Keratinocyte (primary cell): ENCODE data around the gene KIFBP. TPM values are rescaled to one million over a fixed set of nuclear protein-coding genes. Genes with fewer than 3 reads are reported as not detected.
"Not testable (repeated sequence)": the region's sequence is repeated elsewhere in the genome, so short reads cannot be mapped to it uniquely, and the experiment has no call there.

Experiments
- DNase-seq: peaks from one replicate; pipeline ENCODE4 v3.0.0-alpha.2; 2011; ENCODE audit warnings: low read depth, missing footprints, low spot score
- FAIRE-seq: peaks from 2 replicates; lab custom pipeline; 2011; peaks lifted over from hg19 to GRCh38; lab: Jason Lieb, UNC
- H2AFZ ChIP-seq: 2 replicates; pipeline ENCODE4 v1.6.0; 2012; ENCODE audit warnings: low read length, control low read depth, inconsistent platforms; ENCODE audit not compliant: control insufficient read depth
- H3K27ac ChIP-seq: 2 replicates; pipeline ENCODE4 v1.5.1; 2011; ENCODE audit warnings: low read length; ENCODE audit not compliant: control insufficient read depth, insufficient read depth
- H3K27me3 ChIP-seq: 3 replicates; pipeline ENCODE4 v1.6.0; 2011; ENCODE audit warnings: low read length; ENCODE audit not compliant: control insufficient read depth, insufficient read depth; ENCODE audit errors: extremely low read depth
- H3K36me3 ChIP-seq, 2 experiments: 2 replicates in 1 of 2; 3 replicates in 1 of 2; pipeline ENCODE4 v1.5.1; 2011; ENCODE audit warnings: low read length in 2 of 2, mild to moderate bottlenecking in 1 of 2; ENCODE audit not compliant: control insufficient read depth in 2 of 2, insufficient read depth in 2 of 2; ENCODE audit errors: extremely low read depth in 1 of 2
- H3K4me1 ChIP-seq: 3 replicates; pipeline ENCODE4 v1.5.1; 2011; ENCODE audit warnings: low read length; ENCODE audit not compliant: control insufficient read depth, insufficient read depth; ENCODE audit errors: extremely low read depth
- H3K4me2 ChIP-seq: 3 replicates; pipeline ENCODE4 v1.6.0; 2011; ENCODE audit warnings: low read depth, low read length; ENCODE audit not compliant: control insufficient read depth, insufficient read depth; ENCODE audit errors: extremely low read depth
- H3K4me3 ChIP-seq, 3 experiments: fragments of 200-600 bp in 1 of 3; sonication (generic) in 1 of 3; 2 replicates in 2 of 3; 3 replicates in 1 of 3; pipeline ENCODE4 v1.5.1; 2011 to 2016; ENCODE audit warnings: low read length in 3 of 3, mild to moderate bottlenecking in 3 of 3, control low read depth in 2 of 3, inconsistent platforms in 1 of 3, low read depth in 1 of 3, mixed read lengths in 1 of 3, mixed run types in 1 of 3, moderate library complexity in 1 of 3; ENCODE audit not compliant: control insufficient read depth in 2 of 3, insufficient read depth in 2 of 3; ENCODE audit errors: extremely low read depth in 1 of 3
- H3K79me2 ChIP-seq: 2 replicates; pipeline ENCODE4 v1.6.0; 2012; ENCODE audit warnings: low read length; ENCODE audit not compliant: control insufficient read depth, insufficient read depth
- H3K9ac ChIP-seq: 3 replicates; pipeline ENCODE4 v1.6.0; 2011; ENCODE audit warnings: low read length; ENCODE audit not compliant: control insufficient read depth, insufficient read depth; ENCODE audit errors: extremely low read depth
- H3K9me1 ChIP-seq: 3 replicates; pipeline ENCODE4 v1.6.0; 2011; ENCODE audit warnings: low read length; ENCODE audit not compliant: control insufficient read depth, insufficient read depth; ENCODE audit errors: extremely low read depth
- H3K9me3 ChIP-seq: 2 replicates; pipeline ENCODE4 v1.5.1; 2012; ENCODE audit warnings: low read depth, low read length; ENCODE audit not compliant: control insufficient read depth
- H4K20me1 ChIP-seq: 3 replicates; pipeline ENCODE4 v1.6.0; 2011; ENCODE audit warnings: low read length; ENCODE audit not compliant: control insufficient read depth, insufficient read depth; ENCODE audit errors: extremely low read depth
- EZH2 ChIP-seq: IDR thresholded peaks from one replicate; pipeline ENCODE4 v1.6.1; 2012; ENCODE audit warnings: inconsistent platforms, mild to moderate bottlenecking, low read length, moderate library complexity
- dilution Hi-C: fragments of 300-500 bp; cut with MboI; formaldehyde crosslinking; loops from one replicate; pipeline ENCODE4 v1.7.0; 2020; ENCODE audit warnings: low sequenced_read_pairs; ENCODE audit not compliant: extremely low pct_ligation_motif_present
- polyA minus RNA-seq, 3 experiments: library from RNA; depleted of rRNA, polyadenylated mRNA; stranded (reverse); fragments of >200 nt; gene quantifications; 1 replicate in 1 of 3; 2 replicates in 1 of 3; 3 replicates in 1 of 3; pipeline ENCODE4 v1.2.3, GENCODE V29; 2011
- polyA plus RNA-seq, 5 experiments: library from polyadenylated mRNA; depleted of rRNA in 3 of 5; stranded (reverse) in 3 of 5; stranded (forward) in 1 of 5; unstranded in 1 of 5; fragments of >200 nt; gene quantifications; 1 replicate in 1 of 5; 2 replicates in 3 of 5; 3 replicates in 1 of 5; pipeline versions ENCODE4 v1.2.1 to v1.2.3, GENCODE V29; 2011 to 2012; ENCODE audit warnings: missing spikeins in 2 of 5, low read depth in 1 of 5, low replicate concordance in 1 of 5
- TF ChIP-seq, protein P1 (sequence below), 3 experiments: IDR thresholded peaks in 1 of 3; conservative IDR thresholded peaks in 1 of 3; optimal IDR thresholded peaks in 1 of 3; 2 replicates in 2 of 3; 3 replicates in 1 of 3; pipeline versions ENCODE3 to v1.5.1; 2011; ENCODE audit warnings: low read length in 3 of 3, mild to moderate bottlenecking in 3 of 3, moderate library complexity in 2 of 3, control low read depth in 1 of 3, inconsistent platforms in 1 of 3; ENCODE audit not compliant: insufficient read depth in 2 of 3; ENCODE audit errors: extremely low read depth in 1 of 3

The KIFBP gene, protein sequence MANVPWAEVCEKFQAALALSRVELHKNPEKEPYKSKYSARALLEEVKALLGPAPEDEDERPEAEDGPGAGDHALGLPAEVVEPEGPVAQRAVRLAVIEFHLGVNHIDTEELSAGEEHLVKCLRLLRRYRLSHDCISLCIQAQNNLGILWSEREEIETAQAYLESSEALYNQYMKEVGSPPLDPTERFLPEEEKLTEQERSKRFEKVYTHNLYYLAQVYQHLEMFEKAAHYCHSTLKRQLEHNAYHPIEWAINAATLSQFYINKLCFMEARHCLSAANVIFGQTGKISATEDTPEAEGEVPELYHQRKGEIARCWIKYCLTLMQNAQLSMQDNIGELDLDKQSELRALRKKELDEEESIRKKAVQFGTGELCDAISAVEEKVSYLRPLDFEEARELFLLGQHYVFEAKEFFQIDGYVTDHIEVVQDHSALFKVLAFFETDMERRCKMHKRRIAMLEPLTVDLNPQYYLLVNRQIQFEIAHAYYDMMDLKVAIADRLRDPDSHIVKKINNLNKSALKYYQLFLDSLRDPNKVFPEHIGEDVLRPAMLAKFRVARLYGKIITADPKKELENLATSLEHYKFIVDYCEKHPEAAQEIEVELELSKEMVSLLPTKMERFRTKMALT
- polyA plus RNA-seq, result 28.8 to 48.9 TPM (median 37.0 TPM) in 3 replicates
- polyA plus RNA-seq (2011; ENCODE audit: low read depth), result 23.4 TPM
- 29.4 and 58.2 TPM in 2 replicates for polyA plus RNA-seq (2011; cell fraction: cytosol; rRNA removed)
- 47.3 and 65.4 TPM in 2 replicates for polyA plus RNA-seq (2011; cell fraction: nucleus; rRNA removed)
- polyA plus RNA-seq (2012; ENCODE audit: low replicate concordance), result 20.0 and 28.5 TPM in 2 replicates
- polyA minus RNA-seq, result 9.0 to 34.7 TPM (median 17.7 TPM) in 3 replicates
- 29.9 TPM for polyA minus RNA-seq (2011; cell fraction: cytosol; rRNA and poly(A)+ RNA removed)
- 19.7 and 31.9 TPM in 2 replicates for polyA minus RNA-seq (2011; cell fraction: nucleus; rRNA and poly(A)+ RNA removed)

DNA sequence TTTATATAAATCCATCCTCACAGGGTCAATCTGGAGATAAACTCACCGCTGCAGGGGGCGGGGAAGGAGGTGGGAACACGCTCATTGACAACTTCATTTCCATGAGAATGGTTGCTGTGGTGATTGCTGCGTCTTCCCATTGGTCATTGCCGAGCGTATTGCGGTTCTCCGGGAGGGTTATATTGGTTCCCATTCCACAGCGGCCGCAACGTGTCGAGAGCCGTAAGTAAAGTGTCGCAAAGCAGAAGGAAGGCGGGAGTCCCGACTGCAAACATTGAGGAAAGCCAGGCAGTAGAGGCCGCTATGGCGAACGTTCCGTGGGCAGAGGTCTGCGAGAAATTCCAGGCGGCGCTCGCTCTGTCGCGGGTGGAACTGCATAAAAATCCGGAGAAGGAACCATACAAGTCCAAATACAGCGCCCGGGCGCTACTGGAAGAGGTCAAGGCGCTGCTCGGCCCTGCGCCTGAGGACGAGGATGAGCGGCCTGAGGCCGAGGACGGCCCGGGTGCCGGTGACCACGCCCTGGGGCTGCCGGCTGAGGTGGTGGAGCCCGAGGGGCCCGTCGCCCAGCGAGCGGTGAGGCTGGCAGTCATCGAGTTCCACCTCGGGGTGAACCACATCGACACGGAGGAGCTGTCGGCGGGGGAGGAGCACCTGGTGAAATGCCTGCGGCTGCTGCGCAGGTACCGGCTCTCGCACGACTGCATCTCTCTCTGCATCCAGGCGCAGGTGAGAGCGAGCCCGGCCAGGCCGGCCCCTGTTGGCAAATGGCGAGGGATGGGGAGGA is at the start of gene KIFBP:
KIFBP (plus strand) TSS at position 274 of the 787 bp plus-strand sequence; CDS start at position 304, 30 bp downstream.
- Histone ChIP-seq H3K9me3 (no peaks in the 10 kb centered on the region), H3K4me1 (peaks cover 28% of the 10 kb centered on the region), H3K9ac (peak within 1 kb of the TSS; percentile 87), H3K27me3 (no peaks in the 10 kb centered on the region), H4K20me1 (no peaks in the 10 kb centered on the region), H2AFZ (peak within 1 kb of the TSS; percentile 91), H3K9me1 (no peaks in the 10 kb centered on the region), H3K36me3 (peaks cover 1 to 3% of the 10 kb centered on the region in 2 experiments), H3K4me3 (peak within 1 kb of the TSS; percentile 87 to 95 (median 91)), H3K4me2 (peak within 1 kb of the TSS; percentile 99), H3K27ac (peak within 1 kb of the TSS; percentile 81), H3K79me2 (peaks cover 46% of the 10 kb centered on the region)
- FAIRE-seq (peak; percentile 90), DNase-seq (peak; percentile 84)
- dilution Hi-C loops, result no loop called here
- TF ChIP-seq EZH2, result no peak
- TF ChIP-seq, protein P1, sequence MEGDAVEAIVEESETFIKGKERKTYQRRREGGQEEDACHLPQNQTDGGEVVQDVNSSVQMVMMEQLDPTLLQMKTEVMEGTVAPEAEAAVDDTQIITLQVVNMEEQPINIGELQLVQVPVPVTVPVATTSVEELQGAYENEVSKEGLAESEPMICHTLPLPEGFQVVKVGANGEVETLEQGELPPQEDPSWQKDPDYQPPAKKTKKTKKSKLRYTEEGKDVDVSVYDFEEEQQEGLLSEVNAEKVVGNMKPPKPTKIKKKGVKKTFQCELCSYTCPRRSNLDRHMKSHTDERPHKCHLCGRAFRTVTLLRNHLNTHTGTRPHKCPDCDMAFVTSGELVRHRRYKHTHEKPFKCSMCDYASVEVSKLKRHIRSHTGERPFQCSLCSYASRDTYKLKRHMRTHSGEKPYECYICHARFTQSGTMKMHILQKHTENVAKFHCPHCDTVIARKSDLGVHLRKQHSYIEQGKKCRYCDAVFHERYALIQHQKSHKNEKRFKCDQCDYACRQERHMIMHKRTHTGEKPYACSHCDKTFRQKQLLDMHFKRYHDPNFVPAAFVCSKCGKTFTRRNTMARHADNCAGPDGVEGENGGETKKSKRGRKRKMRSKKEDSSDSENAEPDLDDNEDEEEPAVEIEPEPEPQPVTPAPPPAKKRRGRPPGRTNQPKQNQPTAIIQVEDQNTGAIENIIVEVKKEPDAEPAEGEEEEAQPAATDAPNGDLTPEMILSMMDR (optimal IDR thresholded peaks at IDR 0.05 in 1 of 3, IDR thresholded peaks at IDR 0.05 in 1 of 3, conservative IDR thresholded peaks at IDR 0.05 in 1 of 3; ENCODE audit: extremely low read depth in 1 of 3, insufficient read depth in 2 of 3, low read length in 3 of 3), result peak; percentile 38 to 64 (median 61)

DNA sequence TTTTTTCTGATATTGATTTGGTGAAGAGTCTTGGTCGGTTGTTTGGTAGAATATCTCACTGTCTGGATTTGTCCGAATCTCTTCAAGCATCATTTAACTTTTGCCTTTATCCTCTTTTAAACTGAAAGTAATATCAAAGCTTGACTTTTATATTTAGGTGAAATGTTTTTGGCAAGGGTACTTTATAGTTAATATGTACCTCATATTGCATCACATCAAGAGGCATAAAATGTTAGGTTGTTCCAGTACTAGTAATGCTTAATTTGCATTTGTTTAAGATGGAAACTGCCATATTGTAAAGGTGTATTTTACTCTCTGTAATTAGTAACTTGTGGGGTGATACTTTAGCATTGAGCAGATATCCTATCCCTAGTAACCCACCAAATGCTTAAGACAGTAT is 49.7 kb upstream of the KIFBP start:
- Histone ChIP-seq H3K9me1 (no peaks in the 10 kb centered on the region), H3K36me3 (peaks cover 5 to 15% of the 10 kb centered on the region in 2 experiments), H3K4me3 (no peak overlapping the region), H3K4me1 (no peaks in the 10 kb centered on the region), H3K27ac (no peak overlapping the region), H3K9ac (no peak overlapping the region), H3K27me3 (no peaks in the 10 kb centered on the region), H2AFZ (no peak overlapping the region), H3K9me3 (no peaks in the 10 kb centered on the region), H3K79me2 (no peaks in the 10 kb centered on the region), H4K20me1 (no peaks in the 10 kb centered on the region), H3K4me2 (no peak overlapping the region)
- FAIRE-seq (no peak), DNase-seq (no peak)
- dilution Hi-C loops, result no loop called here
- TF ChIP-seq, protein P1 (optimal IDR thresholded peaks at IDR 0.05 in 1 of 3, IDR thresholded peaks at IDR 0.05 in 1 of 3, conservative IDR thresholded peaks at IDR 0.05 in 1 of 3; ENCODE audit: extremely low read depth in 1 of 3, insufficient read depth in 2 of 3, low read length in 3 of 3), result no peak
- TF ChIP-seq EZH2, result no peak

DNA sequence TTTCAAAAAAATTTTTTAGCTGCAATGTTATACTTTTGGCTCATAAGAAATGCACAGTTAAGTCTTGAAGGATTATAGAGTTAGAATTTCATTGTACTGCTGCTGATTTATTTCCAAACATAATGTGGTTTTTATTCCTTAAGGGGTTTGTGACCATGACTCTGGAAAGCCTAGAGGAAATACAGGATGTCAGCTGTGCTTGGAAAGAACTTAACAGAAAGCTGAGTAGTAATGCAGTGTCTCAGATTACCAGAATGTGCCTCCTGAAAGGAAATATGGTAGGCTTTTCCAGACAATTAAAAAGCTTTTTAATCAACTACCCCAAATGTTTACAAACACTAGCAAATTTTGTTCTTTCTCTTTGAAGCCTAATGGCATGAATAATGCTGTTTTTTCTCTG is 47.7 kb upstream of the KIFBP start:
- H3K27ac ChIP-seq, H3K9me3 ChIP-seq, H3K27me3 ChIP-seq, FAIRE-seq, DNase-seq, H3K4me1 ChIP-seq, H3K9me1 ChIP-seq, H3K4me2 ChIP-seq, H4K20me1 ChIP-seq, H3K9ac ChIP-seq, H3K79me2 ChIP-seq, H2AFZ ChIP-seq, H3K4me3 ChIP-seq, dilution Hi-C loops: not testable (repeated sequence)
- H3K36me3 ChIP-seq, result peaks cover 5 to 20% of the 10 kb centered on the region in 2 experiments
